ENCODE results near the gene P2RY6.
"Not testable (repeated sequence)": the region's sequence is repeated elsewhere in the genome, so short reads cannot be mapped to it uniquely, and the experiment has no call there.

Gene P2RY6

GRCh38 chr11:73229896-73230875 lies 42.0 kb upstream of the P2RY6 start:
- Histone ChIP-seq H3K4me1 (ENCODE audit: control insufficient read depth in 1 of 2, insufficient read depth in 1 of 2, low read depth in 1 of 2, low read length in 1 of 2) (no peaks in the 10 kb centered on the region), H3K4me3 (ENCODE audit: low read depth in 1 of 2, low read length in 1 of 2) (no peak overlapping the region), H3K36me3 (peaks cover 59% of the 10 kb centered on the region), H3K27ac (no peak overlapping the region), H3K9me3 (no peaks in the 10 kb centered on the region), H3K27me3 (no peaks in the 10 kb centered on the region)
- TF ChIP-seq CTCF (IDR thresholded peaks at IDR 0.05), result no peak

- H3K27me3 ChIP-seq, result no peaks in the 10 kb centered on the region
- peaks cover 66% of the 10 kb centered on the region for H3K36me3 ChIP-seq
- no peak overlapping the region for H3K27ac ChIP-seq
- H3K4me1 ChIP-seq (ENCODE audit: control insufficient read depth in 1 of 2, insufficient read depth in 1 of 2, low read depth in 1 of 2, low read length in 1 of 2), result no peaks in the 10 kb centered on the region
- TF ChIP-seq CTCF (IDR thresholded peaks at IDR 0.05), result no peak
- H3K4me3 ChIP-seq (ENCODE audit: low read depth in 1 of 2, low read length in 1 of 2), result no peak overlapping the region
- no peaks in the 10 kb centered on the region for H3K9me3 ChIP-seq
These were observed 41.2 kb upstream of the P2RY6 start for GRCh38 chr11:73230931-73231330.

- H3K9me3 ChIP-seq; H3K27me3 ChIP-seq; H3K4me1 ChIP-seq (ENCODE audit: control insufficient read depth in 1 of 2, insufficient read depth in 1 of 2, low read depth in 1 of 2, low read length in 1 of 2); H3K4me3 ChIP-seq (ENCODE audit: low read depth in 1 of 2, low read length in 1 of 2); H3K27ac ChIP-seq: not testable (repeated sequence)
- H3K36me3 ChIP-seq, result peaks cover 70% of the 10 kb centered on the region
These were observed 39.7 kb upstream of the P2RY6 start for GRCh38 chr11:73232487-73232886.

- H3K9me3 ChIP-seq, result no peaks in the 10 kb centered on the region
- no peak for TF ChIP-seq CTCF (IDR thresholded peaks at IDR 0.05)
- no peak overlapping the region for H3K4me3 ChIP-seq (ENCODE audit: low read depth in 1 of 2, low read length in 1 of 2)
- no peak overlapping the region for H3K27ac ChIP-seq
- H3K36me3 ChIP-seq, result peaks cover 68% of the 10 kb centered on the region
- H3K27me3 ChIP-seq, result no peaks in the 10 kb centered on the region
- no peaks in the 10 kb centered on the region for H3K4me1 ChIP-seq (ENCODE audit: control insufficient read depth in 1 of 2, insufficient read depth in 1 of 2, low read depth in 1 of 2, low read length in 1 of 2)
These were observed 38.9 kb upstream of the P2RY6 start for GRCh38 chr11:73233211-73233610.

GRCh38 chr11:73233692-73234470 lies 38.3 kb upstream of the P2RY6 start:
- H3K27me3 ChIP-seq, result no peaks in the 10 kb centered on the region
- H3K9me3 ChIP-seq, result no peaks in the 10 kb centered on the region
- no peak overlapping the region for H3K4me3 ChIP-seq (ENCODE audit: low read depth in 1 of 2, low read length in 1 of 2)
- no peak overlapping the region for H3K27ac ChIP-seq
- no peaks in the 10 kb centered on the region for H3K4me1 ChIP-seq (ENCODE audit: control insufficient read depth in 1 of 2, insufficient read depth in 1 of 2, low read depth in 1 of 2, low read length in 1 of 2)
- TF ChIP-seq CTCF (IDR thresholded peaks at IDR 0.05), result no peak
- H3K36me3 ChIP-seq, result peaks cover 67% of the 10 kb centered on the region

Measured in neutrophil (primary cell).